Measurements from ENCODE around the gene TNFRSF6B. TPM values are rescaled to one million over a fixed set of nuclear protein-coding genes. Genes with fewer than 3 reads are reported as not detected.

TNFRSF6B gene
- total RNA-seq, 1 donor from 2014 or later = not detected

DNA sequence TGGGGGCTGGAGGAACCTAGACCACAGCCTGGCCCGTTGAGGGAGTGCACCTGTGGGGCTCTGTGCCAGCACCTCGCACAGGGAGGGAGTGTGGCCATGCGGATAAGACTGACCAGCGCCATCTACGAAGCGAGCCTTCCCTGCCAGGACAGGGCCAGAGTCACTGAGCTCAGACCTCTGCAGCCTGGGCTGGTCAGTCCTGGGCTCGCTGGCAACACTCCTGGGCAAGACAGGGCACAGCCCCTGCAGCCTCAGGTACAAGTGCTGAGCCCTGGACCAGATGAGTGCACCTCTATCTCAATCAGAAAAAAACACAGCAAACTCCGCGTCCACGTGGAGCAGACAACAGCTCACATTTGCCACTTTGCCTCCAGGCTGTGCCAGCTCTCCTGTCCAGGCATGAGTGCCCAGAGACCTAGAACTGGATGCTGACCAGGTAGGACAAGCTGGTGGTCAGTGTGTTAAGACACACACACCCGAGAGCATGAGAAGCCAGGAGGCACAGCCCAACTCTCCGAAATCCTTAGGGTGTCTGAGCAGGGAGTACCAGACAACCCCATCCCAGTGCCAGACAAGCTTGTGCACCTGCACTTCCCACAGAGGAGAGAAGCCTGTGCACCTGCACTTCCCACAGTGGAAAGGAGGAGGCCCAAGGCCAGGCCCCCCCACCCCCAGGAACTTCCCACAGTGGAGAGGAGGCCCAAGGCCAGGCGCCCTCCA is 6.5 kb downstream of the TNFRSF6B start:
- peaks cover 9% of the 10 kb centered on the region for H3K36me3 Mint-ChIP-seq
- TF ChIP-seq, protein P1, sequence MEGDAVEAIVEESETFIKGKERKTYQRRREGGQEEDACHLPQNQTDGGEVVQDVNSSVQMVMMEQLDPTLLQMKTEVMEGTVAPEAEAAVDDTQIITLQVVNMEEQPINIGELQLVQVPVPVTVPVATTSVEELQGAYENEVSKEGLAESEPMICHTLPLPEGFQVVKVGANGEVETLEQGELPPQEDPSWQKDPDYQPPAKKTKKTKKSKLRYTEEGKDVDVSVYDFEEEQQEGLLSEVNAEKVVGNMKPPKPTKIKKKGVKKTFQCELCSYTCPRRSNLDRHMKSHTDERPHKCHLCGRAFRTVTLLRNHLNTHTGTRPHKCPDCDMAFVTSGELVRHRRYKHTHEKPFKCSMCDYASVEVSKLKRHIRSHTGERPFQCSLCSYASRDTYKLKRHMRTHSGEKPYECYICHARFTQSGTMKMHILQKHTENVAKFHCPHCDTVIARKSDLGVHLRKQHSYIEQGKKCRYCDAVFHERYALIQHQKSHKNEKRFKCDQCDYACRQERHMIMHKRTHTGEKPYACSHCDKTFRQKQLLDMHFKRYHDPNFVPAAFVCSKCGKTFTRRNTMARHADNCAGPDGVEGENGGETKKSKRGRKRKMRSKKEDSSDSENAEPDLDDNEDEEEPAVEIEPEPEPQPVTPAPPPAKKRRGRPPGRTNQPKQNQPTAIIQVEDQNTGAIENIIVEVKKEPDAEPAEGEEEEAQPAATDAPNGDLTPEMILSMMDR (IDR thresholded peaks at IDR 0.05; ENCODE audit: unreplicated experiment) = no peak
- peaks cover 7% of the 10 kb centered on the region for H3K4me1 Mint-ChIP-seq
- H3K4me3 Mint-ChIP-seq = no peak overlapping the region
- H3K27ac Mint-ChIP-seq = no peak overlapping the region
- no peaks in the 10 kb centered on the region for H3K27me3 Mint-ChIP-seq (ENCODE audit: low read depth)
- no peaks in the 10 kb centered on the region for H3K9me3 Mint-ChIP-seq
- no peak for DNase-seq (ENCODE audit: low spot score in 2 of 2, unreplicated experiment in 2 of 2)

DNA sequence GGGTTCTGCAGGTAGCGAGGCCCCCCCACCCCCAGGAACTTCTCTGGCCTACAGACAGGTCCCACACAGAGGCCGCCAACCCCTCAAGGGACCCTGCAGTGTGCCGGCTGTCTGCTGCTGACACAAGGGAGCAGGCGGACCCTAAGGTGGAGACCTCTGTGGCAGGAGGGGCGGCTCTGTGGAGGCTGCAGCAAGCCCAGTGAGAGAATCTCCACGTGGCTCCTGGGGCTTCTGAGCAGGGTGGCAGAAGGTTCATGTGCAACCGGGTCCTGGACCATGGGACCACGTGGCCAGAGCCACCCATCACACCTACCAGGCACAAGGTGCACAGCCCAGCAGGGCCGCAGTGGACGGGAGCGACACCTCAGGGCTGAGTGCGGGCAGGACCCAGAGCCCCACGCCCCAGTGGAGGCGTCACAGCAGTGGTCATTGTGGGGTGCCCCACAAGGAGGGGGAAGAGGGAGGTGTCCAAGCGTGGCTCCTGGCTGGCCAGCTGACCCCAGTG is 7.1 kb downstream of the TNFRSF6B start:
- H3K4me3 Mint-ChIP-seq = no peak overlapping the region
- H3K4me1 Mint-ChIP-seq = peaks cover 9% of the 10 kb centered on the region
- peaks cover 10% of the 10 kb centered on the region for H3K36me3 Mint-ChIP-seq
- no peaks in the 10 kb centered on the region for H3K27me3 Mint-ChIP-seq (ENCODE audit: low read depth)
- peak in 1 of 2 experiments; percentile 18 for DNase-seq (ENCODE audit: low spot score in 2 of 2, unreplicated experiment in 2 of 2)
- TF ChIP-seq, protein P1 (IDR thresholded peaks at IDR 0.05; ENCODE audit: unreplicated experiment) = no peak
- H3K9me3 Mint-ChIP-seq = no peaks in the 10 kb centered on the region
- H3K27ac Mint-ChIP-seq = no peak overlapping the region

DNA sequence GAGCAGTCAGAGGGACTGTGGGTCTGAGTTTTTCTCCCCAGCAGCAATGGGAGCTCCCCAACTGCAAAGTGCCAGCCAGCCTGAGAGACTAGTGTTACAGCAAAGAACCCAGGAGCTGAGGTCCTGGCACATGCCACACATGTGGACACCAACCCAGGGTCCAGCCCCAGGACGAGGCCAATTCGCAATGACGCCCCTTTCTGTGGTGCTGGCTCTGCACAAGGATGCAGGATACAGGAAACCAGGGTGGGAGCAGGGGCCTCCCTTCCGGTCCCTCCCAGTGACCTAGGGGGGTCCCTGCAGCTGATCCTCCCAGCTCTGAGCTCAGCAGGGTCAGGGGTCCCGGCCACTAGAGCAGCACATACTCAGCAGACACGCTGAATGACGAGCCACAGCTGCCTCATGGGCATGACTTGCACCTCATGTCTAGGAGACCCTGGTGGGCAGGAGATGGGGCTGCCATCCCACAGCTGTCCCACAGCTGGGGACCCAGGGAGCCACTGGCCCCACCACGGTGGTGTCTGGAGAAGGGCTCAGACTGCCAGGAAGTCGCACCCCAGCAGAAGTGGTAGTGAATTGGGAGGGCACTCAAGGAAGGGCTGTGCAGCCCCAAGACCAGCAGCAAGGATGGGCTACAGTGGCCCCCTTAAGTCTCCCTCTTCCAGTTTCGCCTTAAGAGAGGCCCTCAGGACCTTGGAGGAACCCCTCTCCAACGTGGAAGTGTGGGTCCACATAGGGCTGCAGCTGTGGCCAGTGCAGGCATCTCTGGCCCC is 7.7 kb downstream of the TNFRSF6B start:
- Mint-ChIP-seq H3K36me3 (peaks cover 13% of the 10 kb centered on the region), H3K4me3 (no peak overlapping the region), H3K27ac (no peak overlapping the region), H3K9me3 (no peaks in the 10 kb centered on the region), H3K4me1 (peaks cover 13% of the 10 kb centered on the region), H3K27me3 (ENCODE audit: low read depth) (no peaks in the 10 kb centered on the region)
- DNase-seq (ENCODE audit: low spot score in 2 of 2, unreplicated experiment in 2 of 2) = no peak
- TF ChIP-seq, protein P1 (IDR thresholded peaks at IDR 0.05; ENCODE audit: unreplicated experiment) = no peak

DNA sequence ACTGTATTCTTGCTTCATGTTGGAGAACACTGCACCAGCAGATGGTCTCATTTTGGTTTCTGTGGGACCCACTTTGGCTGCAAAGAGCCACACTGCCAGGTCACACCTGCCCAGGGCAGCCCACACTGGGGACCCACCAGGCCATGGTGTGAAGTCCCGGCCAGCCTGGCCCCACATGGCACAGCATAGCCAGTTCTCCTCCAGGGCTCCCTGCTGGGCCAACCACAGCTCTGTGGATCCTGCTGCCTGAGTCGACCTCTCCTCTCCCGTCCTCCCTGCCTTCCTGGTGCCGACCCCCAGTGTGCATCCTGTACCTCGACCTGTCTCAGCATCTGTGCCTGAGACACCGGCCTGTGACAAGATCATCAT is 8.3 kb downstream of the TNFRSF6B start:
- DNase-seq (ENCODE audit: low spot score in 2 of 2, unreplicated experiment in 2 of 2) = no peak
- peaks cover 13% of the 10 kb centered on the region for H3K36me3 Mint-ChIP-seq
- no peak overlapping the region for H3K27ac Mint-ChIP-seq
- H3K4me3 Mint-ChIP-seq = no peak overlapping the region
- peaks cover 13% of the 10 kb centered on the region for H3K4me1 Mint-ChIP-seq
- H3K27me3 Mint-ChIP-seq (ENCODE audit: low read depth) = no peaks in the 10 kb centered on the region
- TF ChIP-seq, protein P1 (IDR thresholded peaks at IDR 0.05; ENCODE audit: unreplicated experiment) = no peak
- H3K9me3 Mint-ChIP-seq = no peaks in the 10 kb centered on the region

DNA sequence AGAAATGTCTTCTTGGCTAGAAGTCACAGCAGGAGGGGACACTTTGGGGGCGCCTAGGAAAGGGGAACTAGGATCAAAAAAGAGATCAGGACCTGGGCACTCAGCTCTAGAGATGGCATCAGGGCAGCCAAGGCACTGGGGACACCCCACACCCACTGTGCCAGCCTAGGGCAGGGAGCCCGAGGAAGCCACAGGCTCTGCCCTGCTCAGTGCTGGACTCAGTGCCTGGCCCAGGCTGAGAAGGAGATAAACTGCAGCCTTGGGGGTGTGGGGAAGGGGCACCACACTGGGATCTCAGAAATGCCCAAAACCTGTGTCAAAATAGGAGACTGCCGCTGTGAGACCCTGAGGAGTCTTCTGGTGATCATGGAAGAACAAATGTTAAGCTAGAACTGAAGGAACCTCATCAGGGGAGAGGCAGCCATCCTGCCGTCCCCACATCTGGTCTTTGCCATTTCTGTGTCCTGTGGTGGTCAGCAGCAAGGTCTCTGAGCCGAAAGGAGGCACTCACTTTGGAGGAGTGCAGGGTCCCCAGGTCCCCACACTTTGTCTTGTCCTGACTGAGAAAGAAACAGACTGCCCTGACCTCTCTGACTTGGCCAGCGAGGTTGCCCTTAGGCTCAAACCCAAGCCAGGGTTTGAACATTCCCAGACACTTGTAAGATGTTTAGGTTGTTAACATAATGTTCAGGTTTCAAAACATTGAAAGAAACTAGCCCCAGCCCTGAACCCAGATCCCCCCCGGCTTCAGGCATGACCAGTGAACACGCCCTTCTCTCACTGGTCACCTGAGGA is 9.0 kb downstream of the TNFRSF6B start:
- peak overlapping the region; percentile 49 for H3K4me3 Mint-ChIP-seq
- DNase-seq (ENCODE audit: low spot score in 2 of 2, unreplicated experiment in 2 of 2) = no peak
- TF ChIP-seq, protein P1 (IDR thresholded peaks at IDR 0.05; ENCODE audit: unreplicated experiment) = no peak
- H3K4me1 Mint-ChIP-seq = peaks cover 13% of the 10 kb centered on the region
- H3K9me3 Mint-ChIP-seq = no peaks in the 10 kb centered on the region
- no peaks in the 10 kb centered on the region for H3K27me3 Mint-ChIP-seq (ENCODE audit: low read depth)
- no peak overlapping the region for H3K27ac Mint-ChIP-seq
- H3K36me3 Mint-ChIP-seq = peaks cover 15% of the 10 kb centered on the region

Measured in mesothelial cell of epicardium (in vitro differentiated cells).